HepG2 (cell line): ENCODE measurements around the gene BIK. TPM values are rescaled to one million over a fixed set of nuclear protein-coding genes. Genes with fewer than 3 reads are reported as not detected.

ENCODE experiments used
- BHLHE40 ChIP-seq: IDR thresholded peaks from 2 replicates; pipeline ENCODE4 v1.6.1; 2011; ENCODE audit warnings: low read length, improper control_type of control experiment
- CBX2 ChIP-seq, 2 experiments: fragments of 200-600 bp in 1 of 2; sonication (generic); formaldehyde crosslinking in 1 of 2; IDR thresholded peaks; 2 replicates each; pipeline versions ENCODE4 v1.7.0 to v1.8.1; 2018 to 2022; ENCODE audit warnings: low read depth in 2 of 2, low read length in 1 of 2, mild to moderate bottlenecking in 1 of 2, missing genetic modification reagents in 1 of 2
- CEBPB ChIP-seq: IDR thresholded peaks from 2 replicates; pipeline ENCODE4 v1.6.1; 2011; ENCODE audit warnings: low read depth, low read length, improper control_type of control experiment, borderline replicate concordance
- FOXJ3 ChIP-seq: sonication (generic); formaldehyde crosslinking; IDR thresholded peaks from 2 replicates; pipeline ENCODE4 v1.4.0; 2020; ENCODE audit warnings: missing genetic modification reagents, mild to moderate bottlenecking, borderline replicate concordance
- HNRNPLL ChIP-seq: fragments of 200-400 bp; formaldehyde crosslinking; IDR thresholded peaks from 2 replicates; pipeline ENCODE4 v1.6.1; 2017; ENCODE audit warnings: mild to moderate bottlenecking, low read depth, low read length; ENCODE audit not compliant: poor library complexity, severe bottlenecking
- HOXA9 ChIP-seq: sonication (generic); formaldehyde crosslinking; IDR thresholded peaks from 2 replicates; pipeline ENCODE4 v1.8.1; 2022; ENCODE audit warnings: missing genetic modification reagents, mild to moderate bottlenecking, moderate library complexity, borderline replicate concordance
- JARID2 ChIP-seq: sonication (generic); formaldehyde crosslinking; IDR thresholded peaks from 2 replicates; pipeline ENCODE4 v1.8.1; 2023; ENCODE audit warnings: missing genetic modification reagents, inconsistent platforms; ENCODE audit not compliant: insufficient replicate concordance
- JUND ChIP-seq: sonication (generic); formaldehyde crosslinking; IDR thresholded peaks from 2 replicates; pipeline ENCODE4 v1.8.0; 2022; ENCODE audit warnings: mild to moderate bottlenecking, missing genetic modification reagents
- KDM1A ChIP-seq: IDR thresholded peaks from 2 replicates; pipeline ENCODE4 v1.6.1; 2016; ENCODE audit warnings: missing compliant biosample characterization
- MBNL3 ChIP-seq: fragments of 250-450 bp; sonication (Bioruptor Pico); conservative IDR thresholded peaks from 2 replicates; pipeline ENCODE4 v1.8.0; 2022; ENCODE audit warnings: mild to moderate bottlenecking, inconsistent platforms
- NRL ChIP-seq: sonication (generic); formaldehyde crosslinking; IDR thresholded peaks from 2 replicates; pipeline ENCODE4 v1.5.0; 2020; ENCODE audit warnings: missing genetic modification reagents, mild to moderate bottlenecking, moderate library complexity, borderline replicate concordance
- ONECUT2 ChIP-seq: sonication (generic); formaldehyde crosslinking; IDR thresholded peaks from 2 replicates; pipeline ENCODE4 v1.4.0; 2020; ENCODE audit warnings: missing genetic modification reagents
- PHF8 ChIP-seq: sonication (generic); formaldehyde crosslinking; IDR thresholded peaks from 2 replicates; pipeline ENCODE4 v1.5.0; 2020; ENCODE audit warnings: missing genetic modification reagents
- PITX1 ChIP-seq: sonication (generic); formaldehyde crosslinking; IDR thresholded peaks from 2 replicates; pipeline ENCODE4 v1.5.1; 2020; ENCODE audit warnings: mild to moderate bottlenecking, missing genetic modification reagents
- SMAD9 ChIP-seq: sonication (generic); formaldehyde crosslinking; IDR thresholded peaks from 2 replicates; pipeline ENCODE4 v1.5.1; 2020; ENCODE audit warnings: mild to moderate bottlenecking, missing genetic modification reagents
- TCF7 ChIP-seq: sonication (generic); IDR thresholded peaks from 2 replicates; pipeline ENCODE4 v1.6.1; 2016; ENCODE audit warnings: antibody characterized with exemption, low read depth
- TFAP4 ChIP-seq: sonication (generic); IDR thresholded peaks from 2 replicates; pipeline ENCODE4 v1.6.1; 2016; ENCODE audit warnings: low read depth, borderline replicate concordance
- ZBTB2 ChIP-seq: sonication (generic); formaldehyde crosslinking; IDR thresholded peaks from 2 replicates; pipeline ENCODE4 v1.8.0; 2022; ENCODE audit warnings: low read depth, missing genetic modification reagents
- ZBTB20 ChIP-seq: sonication (generic); formaldehyde crosslinking; IDR thresholded peaks from 2 replicates; pipeline ENCODE4 v1.8.1; 2023; ENCODE audit warnings: missing genetic modification reagents, low read depth, mild to moderate bottlenecking, borderline replicate concordance
- ZFP82 ChIP-seq: sonication (generic); formaldehyde crosslinking; IDR thresholded peaks from 2 replicates; pipeline ENCODE4 v1.5.1; 2020; ENCODE audit warnings: mild to moderate bottlenecking, missing genetic modification reagents, borderline replicate concordance
- ZNF235 ChIP-seq: sonication (generic); formaldehyde crosslinking; IDR thresholded peaks from 2 replicates; pipeline ENCODE4 v1.8.1; 2023; ENCODE audit warnings: mild to moderate bottlenecking, missing genetic modification reagents, borderline replicate concordance
- ZNF24 ChIP-seq: fragments of 450-650 bp; IDR thresholded peaks from 2 replicates; pipeline ENCODE4 v1.6.1; 2017; ENCODE audit warnings: antibody characterized with exemption, mild to moderate bottlenecking
- ZNF251 ChIP-seq: sonication (generic); formaldehyde crosslinking; IDR thresholded peaks from 2 replicates; pipeline ENCODE4 v1.9.0; 2021; ENCODE audit warnings: mild to moderate bottlenecking, missing genetic modification reagents
- ZNF629 ChIP-seq: sonication (generic); formaldehyde crosslinking; conservative IDR thresholded peaks from 2 replicates; pipeline ENCODE4 v1.5.0; 2020; ENCODE audit warnings: missing genetic modification reagents
- ZNF672 ChIP-seq: sonication (generic); formaldehyde crosslinking; IDR thresholded peaks from 2 replicates; pipeline ENCODE4 v1.8.1; 2022; ENCODE audit warnings: missing genetic modification reagents
- ZNF816 ChIP-seq: sonication (generic); formaldehyde crosslinking; IDR thresholded peaks from 2 replicates; pipeline ENCODE4 v1.8.0; 2022; ENCODE audit warnings: missing genetic modification reagents, mild to moderate bottlenecking, borderline replicate concordance
- ZNF883 ChIP-seq: sonication (generic); formaldehyde crosslinking; IDR thresholded peaks from 2 replicates; pipeline ENCODE4 v1.5.1; 2020; ENCODE audit warnings: mild to moderate bottlenecking, missing genetic modification reagents; ENCODE audit errors: not compliant biosample characterization
- ZXDC ChIP-seq: sonication (generic); formaldehyde crosslinking; IDR thresholded peaks from 2 replicates; pipeline ENCODE4 v1.5.0; 2020; ENCODE audit warnings: mild to moderate bottlenecking, missing genetic modification reagents
- polyA plus RNA-seq, 8 experiments: library from polyadenylated mRNA; depleted of rRNA in 3 of 8; stranded (reverse) in 7 of 8; unstranded in 1 of 8; fragments of >200 nt; fragmentation: Illumina TruSeq in 4 of 8; extraction: Trizol in 4 of 8; gene quantifications; 2 replicates each; pipeline versions ENCODE4 v1.2.1 to v1.2.3, GENCODE V29; 2011 to 2016; ENCODE audit warnings: low read depth in 4 of 8, missing spikeins in 1 of 8, mixed read lengths in 1 of 8; ENCODE audit not compliant: insufficient read depth in 1 of 8
- total RNA-seq, 5 experiments: library from RNA; depleted of rRNA; stranded (reverse); fragments of >200 nt; fragmentation: Illumina TruSeq; extraction: Trizol; gene quantifications; 2 replicates each; pipeline ENCODE4 v1.2.3, GENCODE V29; 2016; ENCODE audit warnings: low read depth in 1 of 5

Gene BIK
- total and polyA plus RNA-seq, 2 of the 13 experiments (the other 11 are each of a cell fraction or from before 2014, with no cell fraction given): 0.54 to 0.80 TPM

GRCh38 chr22:43150731-43151206, 40.2 kb downstream of the BIK start (continued):
- TF ChIP-seq ZNF883 (CRISPR knock-in tag) (no peak), KDM1A (CRISPR knock-in tag) (0 out of 2 replicates have a peak, but pooled peaks have one; percentile 55), SMAD9 (no peak), ZNF672 (no peak), ZNF816 (CRISPR knock-in tag) (no peak), ZNF24 (no peak), ZNF629 (peak; percentile 96), BHLHE40 (no peak), ZBTB2 (no peak), ONECUT2 (no peak), PITX1 (CRISPR knock-in tag) (no peak), TCF7 (no peak), ZFP82 (CRISPR knock-in tag) (no peak), ZNF251 (no peak), ZBTB20 (CRISPR knock-in tag) (no peak), ZXDC (no peak), JARID2 (CRISPR knock-in tag) (no peak), NRL (CRISPR knock-in tag) (no peak), TFAP4 (no peak), HOXA9 (no peak), CEBPB (no peak), FOXJ3 (CRISPR knock-in tag) (no peak), MBNL3 (CRISPR knock-in tag) (no peak), HNRNPLL (peak; percentile 60), PHF8 (CRISPR knock-in tag) (0 out of 2 replicates have a peak, but pooled peaks have one; percentile 15), ZNF235 (CRISPR knock-in tag) (no peak), CBX2 (IDR thresholded peaks at IDR 0.05; ENCODE audit: low read depth, low read length) (no peak), CBX2 (CRISPR knock-in tag; IDR thresholded peaks at IDR 0.05; ENCODE audit: low read depth) (no peak), JUND (CRISPR knock-in tag) (no peak)
